SH-SY5Y (cell line): Measurements from ENCODE around the gene IL18R1.

ENCODE experiments used
- GATA2 ChIP-seq: IDR thresholded peaks from 2 replicates; pipeline ENCODE4 v1.6.1; 2011; ENCODE audit warnings: mild to moderate bottlenecking, low read depth, low read length
- GATA3 ChIP-seq: IDR thresholded peaks from 2 replicates; pipeline ENCODE4 v1.6.1; 2011; ENCODE audit warnings: low read depth, mild to moderate bottlenecking, low read length, moderate library complexity

DNA sequence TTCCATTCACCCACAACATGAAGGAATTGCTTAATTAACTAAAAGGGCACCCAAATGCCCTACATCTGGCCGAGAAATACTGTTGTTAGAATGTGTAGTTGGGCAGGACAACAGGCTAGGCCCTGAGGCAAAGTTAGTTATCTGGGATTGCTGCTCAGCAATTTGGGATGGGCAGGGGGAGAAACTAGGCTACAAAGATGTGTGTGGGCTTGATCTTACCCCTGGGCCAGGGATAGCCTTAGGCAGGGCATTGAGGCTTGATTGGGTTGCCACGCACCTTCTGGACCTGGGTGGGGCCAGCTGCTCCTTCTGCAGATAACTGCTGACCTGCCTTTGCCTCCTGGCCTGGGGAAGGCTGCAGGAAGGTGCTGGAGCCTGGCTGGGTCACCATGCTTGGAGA lies 76.8 kb downstream of the IL18R1 start:
- TF ChIP-seq GATA2 (no peak), GATA3 (no peak)
